BJ (cell line): Measurements from ENCODE around the gene SUMF2. TPM values are rescaled to one million over a fixed set of nuclear protein-coding genes. Genes with fewer than 3 reads are reported as not detected.
A peak's percentile ranks its signal among the peaks of the same experiment; 100 is the strongest.
"Not testable (repeated sequence)": the region's sequence is repeated elsewhere in the genome, so short reads cannot be mapped to it uniquely, and the experiment has no call there.

Experiments used
- CTCF ChIA-PET: fragments of 350-600 bp; formaldehyde crosslinking; extraction: SDS; loops from one replicate; lab custom pipeline; 2021; ENCODE audit warnings: antibody characterized with exemption, inconsistent platforms; lab: Yijun Ruan, JAX
- POLR2A ChIA-PET: fragments of 300-600 bp; sonication (Branson Sonifier 250); formaldehyde crosslinking; extraction: SDS; loops from one replicate; lab custom pipeline; 2021; ENCODE audit warnings: antibody characterized with exemption; lab: Charles Lee
- DNase-seq: peaks from one replicate; pipeline ENCODE4 v3.0.0-alpha.2; 2011; ENCODE audit warnings: low read depth
- H3K27me3 ChIP-seq: 2 replicates; pipeline ENCODE4 v1.6.0; 2011; ENCODE audit warnings: low read length; ENCODE audit not compliant: control insufficient read depth, insufficient read depth
- H3K36me3 ChIP-seq: 2 replicates; pipeline ENCODE4 v1.5.1; 2011; ENCODE audit warnings: low read length; ENCODE audit not compliant: control insufficient read depth, insufficient read depth
- H3K4me3 ChIP-seq: 2 replicates; pipeline ENCODE4 v1.5.1; 2011; ENCODE audit warnings: low read depth, mild to moderate bottlenecking, control low read depth, low read length
- CTCF ChIP-seq: IDR thresholded peaks from 2 replicates; pipeline ENCODE4 v1.5.1; 2011; ENCODE audit warnings: low read depth, mild to moderate bottlenecking, control low read depth, inconsistent platforms, low read length, moderate library complexity; ENCODE audit not compliant: insufficient read depth
- polyA minus RNA-seq: library from RNA; depleted of rRNA, polyadenylated mRNA; stranded (reverse); fragments of >200 nt; gene quantifications from 2 replicates; pipeline ENCODE4 v1.2.3, GENCODE V29; 2011; rRNA and poly(A)+ RNA removed
- polyA plus RNA-seq: library from polyadenylated mRNA; depleted of rRNA; stranded (reverse); fragments of >200 nt; gene quantifications from 2 replicates; pipeline ENCODE4 v1.2.3, GENCODE V29; 2011; rRNA removed

Gene SUMF2
- 136 and 153 TPM in 2 replicates for polyA plus RNA-seq
- polyA minus RNA-seq: 82.3 and 113 TPM in 2 replicates

DNA sequence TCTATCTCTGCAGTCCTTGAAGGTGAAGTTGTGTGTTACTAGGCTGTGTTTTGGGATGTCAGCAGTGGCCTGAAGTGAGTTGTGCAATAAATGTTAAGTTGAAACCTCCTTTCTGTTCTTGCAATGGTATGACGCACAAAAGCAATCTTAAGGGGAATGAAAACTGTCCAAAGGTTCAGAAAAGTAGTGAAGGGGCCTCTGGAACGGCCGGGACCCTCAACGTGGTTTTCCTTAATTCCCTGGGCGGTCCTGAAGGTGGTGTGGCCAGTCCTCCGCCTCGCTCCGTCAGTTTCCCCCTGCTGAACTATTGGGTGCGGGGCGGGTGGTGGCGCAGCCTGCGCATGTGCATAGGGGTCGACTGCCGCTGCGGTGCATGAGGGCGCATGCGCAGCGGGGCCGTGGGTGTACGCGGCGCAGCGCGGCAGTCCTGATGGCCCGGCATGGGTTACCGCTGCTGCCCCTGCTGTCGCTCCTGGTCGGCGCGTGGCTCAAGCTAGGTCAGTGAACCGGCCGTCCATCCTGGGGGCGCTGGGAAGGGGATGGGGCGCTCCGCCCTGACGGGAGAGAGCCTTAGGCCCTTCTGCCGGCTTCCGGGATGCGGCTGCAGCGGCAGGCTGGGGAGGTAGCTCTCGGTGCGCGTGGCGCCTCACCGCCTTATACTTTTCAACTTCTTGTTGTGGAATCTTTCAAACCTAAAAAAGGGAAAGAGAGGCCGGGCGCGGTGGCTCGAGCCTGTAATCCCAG, at the start of gene SUMF2:
SUMF2 (plus strand) TSS at position 405 of the 744 bp plus-strand sequence; CDS start at position 431, 26 bp downstream.
- no peak for DNase-seq
- CTCF ChIA-PET: interaction anchor here (0.8 to 2.1 kb wide), 6 partner anchors 10 to 423 kb away, joined by 4 to 17 read pairs (median 5); partner anchors contain the start of genes CCT6A and PSPH
- peak within 1 kb of the TSS; percentile 78 for H3K4me3 ChIP-seq
- H3K27me3 ChIP-seq: no peaks in the 10 kb centered on the region
- POLR2A ChIA-PET: interaction anchor here (0.6 to 1.3 kb wide), 2 partner anchors 13 to 100 kb away, joined by 3 to 6 read pairs; partner anchors contain the start of genes CCT6A and PSPH
- peaks cover 4% of the 10 kb centered on the region for H3K36me3 ChIP-seq
- TF ChIP-seq CTCF: peak; percentile 37

DNA sequence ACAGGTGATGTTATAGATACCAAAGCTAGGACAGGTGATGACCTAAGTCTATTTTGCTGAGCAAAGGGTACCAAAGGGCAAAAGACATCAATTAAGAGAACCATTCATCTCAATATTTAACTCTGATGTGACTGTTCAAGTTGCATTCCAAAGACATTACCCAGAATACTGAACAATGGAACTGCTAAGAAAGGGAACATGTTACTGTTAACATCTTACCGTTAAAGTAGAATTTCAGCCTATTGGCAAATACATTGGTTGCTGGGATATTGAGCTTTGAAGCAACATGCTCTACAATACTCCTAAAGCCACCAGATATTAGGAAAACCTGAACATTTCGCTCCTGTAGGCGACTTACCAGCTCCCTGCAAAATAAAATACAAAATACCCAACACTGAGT, 47.1 kb upstream of the SUMF2 start:
- H3K4me3 ChIP-seq, POLR2A ChIA-PET, H3K36me3 ChIP-seq, H3K27me3 ChIP-seq, DNase-seq: not testable (repeated sequence)
- CTCF ChIA-PET: interaction anchor here (1.2 to 1.8 kb wide), 2 partner anchors 11 to 13 kb away, joined by 3 to 5 read pairs; no protein-coding TSS in a partner anchor

GRCh38 chr7:56019501-56019900, 44.6 kb upstream of the SUMF2 start:
- no peak for DNase-seq
- ChIA-PET CTCF (interaction anchor here (0.9 to 1.0 kb wide), 3 partner anchors 15 to 73 kb away, joined by 3 to 4 read pairs (median 3); partner anchors contain the start of gene PHKG1), POLR2A (no interaction called here)
- no peak for TF ChIP-seq CTCF
- Histone ChIP-seq H3K4me3 (no peak overlapping the region), H3K36me3 (peaks cover 7% of the 10 kb centered on the region), H3K27me3 (no peaks in the 10 kb centered on the region)

- H3K4me3 ChIP-seq: no peak overlapping the region
- H3K36me3 ChIP-seq: peaks cover 7% of the 10 kb centered on the region
- no peak for TF ChIP-seq CTCF
- ChIA-PET CTCF (no interaction called here), POLR2A (no interaction called here)
- DNase-seq: no peak
- H3K27me3 ChIP-seq: no peaks in the 10 kb centered on the region
Observed at GRCh38 chr7:56023500-56023899, 40.6 kb upstream of the SUMF2 start.

DNA sequence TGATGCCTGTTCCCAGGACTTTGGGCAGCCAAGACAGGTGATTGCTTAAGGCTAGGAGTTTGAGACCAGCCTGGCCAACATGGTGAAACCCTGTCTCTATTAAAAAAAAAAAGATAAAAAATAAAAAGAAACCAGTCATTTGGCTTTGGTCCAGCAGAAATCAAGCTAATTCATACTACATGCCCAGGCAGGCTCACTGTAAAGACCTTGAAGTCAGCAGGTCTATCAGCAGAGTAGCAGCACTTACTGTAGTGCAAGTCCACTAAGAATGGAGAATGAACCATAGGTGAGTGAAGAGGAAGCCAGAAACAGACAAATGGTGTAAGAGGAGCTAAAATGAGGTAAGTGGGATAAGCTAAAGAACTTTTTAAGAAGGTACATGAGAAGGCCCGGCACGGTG, 37.5 kb upstream of the SUMF2 start:
- H3K36me3 ChIP-seq: peaks cover 4% of the 10 kb centered on the region
- no peak for TF ChIP-seq CTCF
- CTCF ChIA-PET: interaction anchor here (1.0 kb wide), 1 partner anchor 22 kb away, joined by 3 read pairs; no protein-coding TSS in a partner anchor
- POLR2A ChIA-PET: no interaction called here
- no peaks in the 10 kb centered on the region for H3K27me3 ChIP-seq
- no peak overlapping the region for H3K4me3 ChIP-seq
- no peak for DNase-seq
